ENCODE results near the gene KIAA1217. TPM values are rescaled to one million over a fixed set of nuclear protein-coding genes. Genes with fewer than 3 reads are reported as not detected.
A peak's percentile ranks its signal among the peaks of the same experiment; 100 is the strongest.

Gene KIAA1217
- total RNA-seq, 1 donor from 2014 or later, result 13.0 TPM

- peak overlapping the region; percentile 36 to 60 for H3K27ac ChIP-seq
- DNase-seq (ENCODE audit: low spot score in 2 of 2), result no peak
- peaks cover 0 to 6% of the 10 kb centered on the region in 2 donors for H3K36me3 ChIP-seq
- intact Hi-C loops (cut with DNase I), result no loop called here
- TF ChIP-seq, protein P1, sequence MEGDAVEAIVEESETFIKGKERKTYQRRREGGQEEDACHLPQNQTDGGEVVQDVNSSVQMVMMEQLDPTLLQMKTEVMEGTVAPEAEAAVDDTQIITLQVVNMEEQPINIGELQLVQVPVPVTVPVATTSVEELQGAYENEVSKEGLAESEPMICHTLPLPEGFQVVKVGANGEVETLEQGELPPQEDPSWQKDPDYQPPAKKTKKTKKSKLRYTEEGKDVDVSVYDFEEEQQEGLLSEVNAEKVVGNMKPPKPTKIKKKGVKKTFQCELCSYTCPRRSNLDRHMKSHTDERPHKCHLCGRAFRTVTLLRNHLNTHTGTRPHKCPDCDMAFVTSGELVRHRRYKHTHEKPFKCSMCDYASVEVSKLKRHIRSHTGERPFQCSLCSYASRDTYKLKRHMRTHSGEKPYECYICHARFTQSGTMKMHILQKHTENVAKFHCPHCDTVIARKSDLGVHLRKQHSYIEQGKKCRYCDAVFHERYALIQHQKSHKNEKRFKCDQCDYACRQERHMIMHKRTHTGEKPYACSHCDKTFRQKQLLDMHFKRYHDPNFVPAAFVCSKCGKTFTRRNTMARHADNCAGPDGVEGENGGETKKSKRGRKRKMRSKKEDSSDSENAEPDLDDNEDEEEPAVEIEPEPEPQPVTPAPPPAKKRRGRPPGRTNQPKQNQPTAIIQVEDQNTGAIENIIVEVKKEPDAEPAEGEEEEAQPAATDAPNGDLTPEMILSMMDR (IDR thresholded peaks at IDR 0.05), result no peak
- H3K27me3 ChIP-seq, result no peaks in the 10 kb centered on the region
- no peaks in the 10 kb centered on the region for H3K9me3 ChIP-seq
- no peak overlapping the region for H3K4me3 ChIP-seq
- peaks cover 0 to 7% of the 10 kb centered on the region in 2 donors for H3K4me1 ChIP-seq
These were observed 6.3 kb downstream of the KIAA1217 start for GRCh38 chr10:24215196-24215595.

DNA sequence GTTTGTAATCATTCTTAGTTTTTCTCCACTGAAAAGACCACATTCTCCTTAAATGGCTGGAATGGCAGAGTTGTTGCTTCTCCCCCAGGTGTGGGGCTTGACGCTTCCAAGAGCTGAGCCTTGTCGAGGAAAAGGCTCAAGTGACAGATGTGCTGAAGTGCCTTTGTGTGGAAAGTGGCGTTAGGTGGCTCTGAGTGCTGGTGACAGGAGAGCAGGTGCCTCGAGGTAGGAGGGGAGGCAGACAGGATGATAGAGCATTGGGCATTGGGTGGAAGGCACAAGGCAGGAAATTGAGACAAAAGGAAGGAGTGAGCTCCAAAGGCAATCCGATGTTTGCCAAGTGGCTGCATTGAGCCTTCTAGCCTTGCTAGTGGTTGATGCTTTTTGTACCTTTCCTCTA lies 6.7 kb downstream of the KIAA1217 start:
- intact Hi-C loops (cut with DNase I), result no loop called here
- peak overlapping the region; percentile 36 to 60 for H3K27ac ChIP-seq
- no peak overlapping the region for H3K4me3 ChIP-seq

DNA sequence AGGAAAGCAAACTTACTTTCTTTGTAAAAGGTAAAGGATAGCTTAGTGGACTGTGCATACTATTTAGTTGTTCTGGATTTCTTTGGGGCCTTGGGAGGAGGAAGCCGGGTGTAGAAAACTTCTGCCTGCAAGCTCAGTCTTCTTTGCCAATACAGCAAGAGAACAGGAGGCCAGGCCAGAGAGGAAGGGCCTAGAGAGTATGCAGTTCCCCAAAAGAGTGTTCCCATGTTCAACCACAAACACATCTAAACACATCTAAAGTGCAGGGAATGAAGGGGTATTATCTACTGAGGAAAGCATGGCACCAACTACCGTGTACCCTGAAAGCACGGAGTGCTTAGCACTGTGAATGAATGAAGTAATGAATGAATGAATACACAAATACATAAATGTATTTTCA lies 11.0 kb downstream of the KIAA1217 start:
- no peaks in the 10 kb centered on the region for H3K9me3 ChIP-seq
- H3K36me3 ChIP-seq, result peaks cover 0 to 11% of the 10 kb centered on the region in 2 donors
- H3K27me3 ChIP-seq, result no peaks in the 10 kb centered on the region
- H3K27ac ChIP-seq, result no peak overlapping the region
- TF ChIP-seq, protein P1 (IDR thresholded peaks at IDR 0.05), result no peak
- no peak overlapping the region for H3K4me3 ChIP-seq
- intact Hi-C loops (cut with DNase I), result no loop called here
- peaks cover 0 to 6% of the 10 kb centered on the region in 2 donors for H3K4me1 ChIP-seq
- DNase-seq (ENCODE audit: low spot score in 2 of 2), result no peak

More for the DNA sequence above, 6.7 kb downstream of the KIAA1217 start:
- no peaks in the 10 kb centered on the region for H3K9me3 ChIP-seq
- no peaks in the 10 kb centered on the region for H3K27me3 ChIP-seq
- TF ChIP-seq, protein P1 (IDR thresholded peaks at IDR 0.05), result no peak
- no peak for DNase-seq (ENCODE audit: low spot score in 2 of 2)
- peaks cover 0 to 7% of the 10 kb centered on the region in 2 donors for H3K4me1 ChIP-seq
- H3K36me3 ChIP-seq, result peaks cover 0 to 6% of the 10 kb centered on the region in 2 donors

- TF ChIP-seq, protein P1 (IDR thresholded peaks at IDR 0.05), result no peak
- DNase-seq (ENCODE audit: low spot score in 2 of 2), result no peak
- no peak overlapping the region for H3K4me3 ChIP-seq
- peaks cover 0 to 11% of the 10 kb centered on the region in 2 donors for H3K36me3 ChIP-seq
- H3K9me3 ChIP-seq, result no peaks in the 10 kb centered on the region
- H3K27ac ChIP-seq, result no peak overlapping the region
- H3K27me3 ChIP-seq, result no peaks in the 10 kb centered on the region
- intact Hi-C loops (cut with DNase I), result no loop called here
- H3K4me1 ChIP-seq, result no peaks in the 10 kb centered on the region
These were observed 14.4 kb downstream of the KIAA1217 start for GRCh38 chr10:24223341-24223740.

DNA sequence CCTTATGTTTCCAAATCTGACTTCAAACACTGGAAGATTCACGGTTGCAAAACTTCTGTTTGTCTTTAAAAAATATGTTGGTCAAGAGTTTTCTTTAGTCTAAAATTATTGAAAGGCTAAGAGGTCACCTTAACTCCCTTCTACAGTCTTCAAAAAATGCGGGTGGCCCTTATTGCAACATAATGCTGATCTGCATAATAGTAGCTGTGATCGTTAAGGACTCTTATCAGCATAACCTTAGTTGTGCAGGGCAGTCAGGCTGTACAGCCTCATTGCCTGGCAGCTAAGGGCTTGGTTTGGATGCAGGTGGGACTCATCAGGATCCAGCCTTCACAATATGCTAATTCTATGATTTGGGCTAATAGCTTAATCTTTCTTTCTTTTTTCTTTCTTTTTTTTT lies 15.0 kb downstream of the KIAA1217 start:
- H3K4me3 ChIP-seq, result no peak overlapping the region
- H3K27ac ChIP-seq, result no peak overlapping the region
- no peak for DNase-seq (ENCODE audit: low spot score in 2 of 2)
- no peaks in the 10 kb centered on the region for H3K4me1 ChIP-seq
- intact Hi-C loops (cut with DNase I), result no loop called here
- TF ChIP-seq, protein P1 (IDR thresholded peaks at IDR 0.05), result no peak
- H3K36me3 ChIP-seq, result peaks cover 0 to 11% of the 10 kb centered on the region in 2 donors
- no peaks in the 10 kb centered on the region for H3K27me3 ChIP-seq
- no peaks in the 10 kb centered on the region for H3K9me3 ChIP-seq

DNA sequence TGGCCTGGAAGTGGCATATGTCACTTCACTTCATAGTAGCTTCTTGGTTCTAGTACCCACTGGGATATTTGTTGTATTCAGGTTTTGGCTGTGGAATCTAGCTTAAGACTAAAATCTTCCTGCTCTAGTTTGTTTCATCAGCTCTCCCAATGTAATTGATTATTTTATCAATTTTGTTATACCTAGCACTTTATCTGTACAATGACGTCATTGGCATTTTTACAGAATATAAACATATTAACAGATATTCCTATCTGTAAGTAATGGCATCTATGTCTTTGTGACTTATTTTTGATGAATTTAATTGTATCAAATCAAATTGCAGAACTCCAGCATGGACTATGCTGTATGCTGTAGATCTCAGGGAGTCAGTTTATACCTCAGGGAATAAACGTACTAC lies 19.7 kb downstream of the KIAA1217 start:
- H3K27me3 ChIP-seq, result no peaks in the 10 kb centered on the region
- H3K4me3 ChIP-seq, result no peak overlapping the region
- no peaks in the 10 kb centered on the region for H3K36me3 ChIP-seq
- intact Hi-C loops (cut with DNase I), result no loop called here
- H3K9me3 ChIP-seq, result no peaks in the 10 kb centered on the region
- no peak overlapping the region for H3K27ac ChIP-seq
- TF ChIP-seq, protein P1 (IDR thresholded peaks at IDR 0.05), result no peak
- H3K4me1 ChIP-seq, result no peaks in the 10 kb centered on the region
- DNase-seq (ENCODE audit: low spot score in 2 of 2), result no peak
